Measurements from ENCODE around the gene DHRS7B.
"Not testable (repeated sequence)": the region's sequence is repeated elsewhere in the genome, so short reads cannot be mapped to it uniquely, and the experiment has no call there.

DHRS7B gene

DNA sequence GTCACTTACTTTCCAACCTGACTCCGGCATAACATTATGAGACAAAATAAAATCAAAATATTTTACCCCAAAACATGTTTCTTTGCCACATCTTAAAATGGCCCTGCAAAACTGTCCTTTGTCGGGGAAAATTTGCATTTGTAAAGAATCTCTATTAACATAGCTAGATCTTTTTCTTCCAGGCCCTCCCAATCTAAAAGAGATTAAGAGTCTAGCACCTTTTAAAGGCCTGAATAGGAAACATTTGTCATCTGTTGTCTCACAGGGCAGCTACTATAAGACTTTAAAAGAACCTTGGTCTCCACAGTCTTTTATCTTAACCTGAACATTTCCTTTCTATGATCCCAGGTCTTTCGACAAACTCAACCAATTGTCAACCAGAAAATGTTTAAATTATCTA, 18.1 kb upstream of the DHRS7B start:
- no peak for DNase-seq

GRCh38 chr17:21113049-21113690, 13.6 kb upstream of the DHRS7B start:
- DNase-seq, result no peak

DNA sequence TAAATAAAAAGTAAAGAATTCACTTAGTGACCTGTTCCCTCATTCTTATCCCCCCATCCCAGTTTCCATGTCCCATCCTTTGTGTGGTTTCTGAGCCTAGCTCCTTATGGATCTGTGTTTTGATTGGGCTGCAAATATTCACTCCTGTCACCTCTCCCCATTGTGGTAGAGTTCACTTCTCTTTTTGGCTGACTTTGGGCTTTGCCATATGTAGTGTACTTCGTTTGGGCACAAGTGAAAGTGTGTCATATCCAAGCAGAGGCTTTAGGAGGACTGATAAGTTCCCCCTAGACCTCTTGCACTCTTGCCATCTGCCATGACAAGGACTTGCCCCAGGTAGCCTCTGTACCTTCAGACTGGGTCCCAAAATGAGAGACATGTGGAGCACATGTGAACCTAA, 13.0 kb upstream of the DHRS7B start:
- no peak for DNase-seq

GRCh38 chr17:21114791-21115190, 12.0 kb upstream of the DHRS7B start:
- not testable (repeated sequence) for DNase-seq

- peak; percentile 77 for DNase-seq
These were observed 7.4 kb upstream of the DHRS7B start for GRCh38 chr17:21119247-21119918.

DNA sequence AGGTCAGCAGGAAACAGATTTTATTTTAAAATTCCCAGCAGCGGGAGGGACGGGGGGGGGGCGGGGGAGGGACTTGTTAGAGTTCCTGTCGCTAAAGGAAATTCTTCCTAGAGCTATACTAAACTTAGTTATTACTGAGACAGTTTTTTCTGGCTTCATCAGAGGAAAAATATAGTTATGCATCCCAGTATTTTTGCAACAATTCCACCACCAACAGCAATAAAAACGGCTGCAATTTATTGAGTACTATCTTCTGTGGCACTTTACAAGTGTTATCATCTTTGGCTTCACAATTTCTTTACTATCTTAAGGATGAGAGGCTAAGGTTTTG, 6.9 kb upstream of the DHRS7B start:
- DNase-seq, result no peak

DNA sequence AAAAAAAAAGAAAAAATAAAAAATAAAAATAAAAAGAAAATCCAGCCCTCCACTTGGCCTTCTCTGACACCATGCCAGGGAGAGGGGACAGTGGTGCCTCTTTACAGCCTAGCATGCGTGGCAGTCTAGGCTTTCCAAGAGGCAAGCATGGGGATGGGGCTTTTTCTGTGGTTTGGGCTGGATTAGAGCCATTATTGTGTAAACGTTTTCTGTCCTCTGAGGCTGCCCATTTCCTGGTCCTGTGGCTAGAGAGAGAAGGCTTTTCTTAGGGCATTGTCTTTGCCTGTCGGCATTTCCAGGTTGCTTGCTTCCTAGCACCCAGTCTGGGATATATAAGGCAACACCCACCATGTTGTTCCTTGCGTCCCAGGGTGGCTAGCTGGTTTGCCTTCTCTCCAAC, 2.7 kb upstream of the DHRS7B start:
- no peak for DNase-seq

DNA sequence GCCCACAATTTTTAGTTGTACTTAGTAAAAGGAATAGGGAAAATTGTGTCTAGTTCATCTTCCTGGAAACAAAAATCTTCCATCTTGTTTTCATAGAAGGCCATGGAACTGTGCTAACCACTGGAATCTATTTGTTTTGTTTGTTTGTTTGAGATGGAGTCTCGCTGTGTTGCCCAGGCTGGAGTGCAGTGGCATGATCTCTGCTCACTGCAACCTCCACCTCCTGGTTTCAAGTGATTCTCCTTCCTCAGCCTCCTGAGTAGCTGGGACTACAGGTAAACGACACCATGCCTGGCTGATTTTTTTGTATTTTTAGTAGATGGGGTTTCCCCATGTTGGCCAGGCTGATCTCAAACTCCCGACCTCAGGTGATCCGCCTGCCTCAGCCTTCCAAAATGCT, 2.2 kb upstream of the DHRS7B start:
- DNase-seq, result not testable (repeated sequence)

GRCh38 chr17:21125862-21126261, 902 bp upstream of the DHRS7B start:
- DNase-seq, result peak; percentile 74

- DNase-seq, result no peak
These were observed 829 bp downstream of the DHRS7B start for GRCh38 chr17:21127509-21128077.

- no peak for DNase-seq
These were observed 2.4 kb downstream of the DHRS7B start for GRCh38 chr17:21129023-21129681.

DNA sequence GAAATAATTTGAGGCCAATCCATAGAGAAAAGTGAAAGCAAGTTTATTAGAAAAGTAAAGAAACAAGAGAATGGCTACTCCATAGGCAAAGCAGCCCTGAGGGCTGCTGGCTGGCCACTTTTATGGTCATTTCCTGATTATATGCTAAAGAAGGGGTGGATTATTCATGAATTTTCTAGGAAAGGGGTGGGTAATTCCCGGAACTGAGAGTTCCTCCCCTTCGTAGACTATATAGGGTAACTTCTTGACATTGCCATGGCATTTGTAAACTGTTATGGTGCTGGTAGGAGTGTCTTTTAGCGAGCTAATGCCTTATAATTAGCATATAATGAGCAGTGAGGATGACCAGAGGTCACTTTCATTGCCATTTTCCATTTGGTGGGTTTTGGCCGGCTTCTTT, 4.4 kb downstream of the DHRS7B start:
- DNase-seq, result no peak

GRCh38 chr17:21132428-21132827, 5.7 kb downstream of the DHRS7B start:
- DNase-seq, result no peak

DNA sequence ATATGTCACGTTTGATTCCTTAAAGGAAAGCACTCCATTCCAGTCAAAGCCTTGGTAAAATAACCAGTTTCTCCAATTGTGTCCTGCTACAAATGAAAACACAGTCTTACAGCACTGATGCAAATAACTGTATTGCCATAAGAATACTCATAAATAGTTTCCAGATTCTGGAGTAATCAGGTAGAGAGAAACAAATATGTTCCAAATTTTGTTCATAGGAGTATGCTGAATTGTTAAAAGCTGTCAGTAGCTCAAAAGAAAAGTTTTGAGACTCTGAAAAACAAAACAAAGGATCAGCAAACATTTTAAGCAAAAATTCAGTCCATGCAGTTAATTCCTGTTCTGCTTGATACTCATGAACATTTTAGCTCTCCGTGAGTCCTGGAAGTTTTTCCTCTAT, 7.8 kb downstream of the DHRS7B start:
- DNase-seq, result no peak

GRCh38 chr17:21140911-21141310, 14.1 kb downstream of the DHRS7B start:
- no peak for DNase-seq

GRCh38 chr17:21141331-21141730, 14.6 kb downstream of the DHRS7B start:
- DNase-seq, result no peak

- not testable (repeated sequence) for DNase-seq
These were observed 15.3 kb downstream of the DHRS7B start for GRCh38 chr17:21142065-21142464.

- DNase-seq, result no peak
These were observed 16.9 kb downstream of the DHRS7B start for GRCh38 chr17:21143695-21144094.

DNA sequence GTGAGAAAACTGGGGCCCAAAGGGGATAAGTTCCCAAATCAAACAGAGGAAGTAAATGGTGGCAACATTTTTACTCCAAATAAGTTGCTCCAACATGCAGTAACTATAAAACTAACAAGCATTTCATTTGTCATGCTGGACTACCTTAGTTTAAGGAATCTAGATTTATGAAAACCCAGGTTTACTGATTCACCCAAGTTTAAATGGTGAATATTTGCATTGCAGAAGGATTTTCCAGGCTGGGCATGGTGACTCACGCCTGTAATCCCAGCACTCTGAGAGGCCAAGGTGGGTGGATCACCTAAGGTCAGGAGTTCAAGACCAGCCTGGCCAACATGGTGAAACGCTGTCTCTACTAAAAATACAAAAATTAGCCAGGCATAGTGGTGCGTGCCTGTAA, 17.5 kb downstream of the DHRS7B start:
- not testable (repeated sequence) for DNase-seq

- DNase-seq, result no peak
These were observed 19.7 kb downstream of the DHRS7B start for GRCh38 chr17:21146362-21147015.

DNA sequence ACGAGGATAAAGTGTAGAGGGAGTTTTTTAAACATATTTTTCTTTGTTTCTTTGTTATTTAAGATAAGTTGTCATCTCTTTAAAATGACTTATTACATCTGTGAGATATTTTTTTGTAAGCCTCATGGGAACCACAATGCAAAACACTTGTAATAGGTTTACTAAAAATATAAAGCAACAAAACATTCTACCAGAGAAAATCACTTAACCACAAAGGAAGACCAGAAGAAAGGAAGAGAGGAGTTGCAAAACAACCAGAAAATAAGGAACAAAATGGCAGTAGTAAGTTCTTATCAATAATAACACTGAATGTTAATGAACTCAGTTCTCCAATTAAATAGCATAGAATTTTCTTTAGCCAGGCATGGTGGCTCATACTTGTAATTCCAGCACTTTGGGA, 22.9 kb downstream of the DHRS7B start:
- DNase-seq, result no peak

GRCh38 chr17:21152731-21153130, 26.0 kb downstream of the DHRS7B start:
- DNase-seq, result no peak

GRCh38 chr17:21157586-21158370, 31.0 kb downstream of the DHRS7B start:
- DNase-seq, result no peak
